ENCODE measurements around the gene TMCO4. TPM values are rescaled to one million over a fixed set of nuclear protein-coding genes. Genes with fewer than 3 reads are reported as not detected.

The TMCO4 gene
- total RNA-seq, 1 experiment from 2014 or later = 15.1 TPM

DNA sequence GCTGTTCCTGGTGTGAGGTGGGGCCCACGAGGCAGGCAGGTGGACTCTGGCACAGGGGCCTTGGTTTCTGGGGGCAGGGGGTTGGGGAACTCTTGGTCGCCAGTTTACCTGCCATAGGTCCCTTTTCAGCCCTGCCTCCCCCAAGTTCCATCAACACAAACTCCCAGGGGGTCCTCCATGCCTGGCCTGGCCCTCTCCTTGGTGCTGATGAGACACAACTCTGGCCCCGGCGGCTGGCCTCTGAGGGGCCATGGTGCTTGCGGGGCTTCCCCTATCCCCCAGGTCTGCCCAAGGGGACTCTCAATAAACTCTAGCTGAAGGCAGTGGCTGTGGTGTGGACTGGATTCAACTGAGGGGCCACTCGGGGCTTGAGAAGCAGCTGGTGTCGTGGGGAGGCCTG, 119.1 kb downstream of the TMCO4 start:
- no peaks in the 10 kb centered on the region for H3K27me3 ChIP-seq (replicated peaks; ENCODE audit: control insufficient read depth, insufficient read depth, low read length)
- TF ChIP-seq, protein P1, sequence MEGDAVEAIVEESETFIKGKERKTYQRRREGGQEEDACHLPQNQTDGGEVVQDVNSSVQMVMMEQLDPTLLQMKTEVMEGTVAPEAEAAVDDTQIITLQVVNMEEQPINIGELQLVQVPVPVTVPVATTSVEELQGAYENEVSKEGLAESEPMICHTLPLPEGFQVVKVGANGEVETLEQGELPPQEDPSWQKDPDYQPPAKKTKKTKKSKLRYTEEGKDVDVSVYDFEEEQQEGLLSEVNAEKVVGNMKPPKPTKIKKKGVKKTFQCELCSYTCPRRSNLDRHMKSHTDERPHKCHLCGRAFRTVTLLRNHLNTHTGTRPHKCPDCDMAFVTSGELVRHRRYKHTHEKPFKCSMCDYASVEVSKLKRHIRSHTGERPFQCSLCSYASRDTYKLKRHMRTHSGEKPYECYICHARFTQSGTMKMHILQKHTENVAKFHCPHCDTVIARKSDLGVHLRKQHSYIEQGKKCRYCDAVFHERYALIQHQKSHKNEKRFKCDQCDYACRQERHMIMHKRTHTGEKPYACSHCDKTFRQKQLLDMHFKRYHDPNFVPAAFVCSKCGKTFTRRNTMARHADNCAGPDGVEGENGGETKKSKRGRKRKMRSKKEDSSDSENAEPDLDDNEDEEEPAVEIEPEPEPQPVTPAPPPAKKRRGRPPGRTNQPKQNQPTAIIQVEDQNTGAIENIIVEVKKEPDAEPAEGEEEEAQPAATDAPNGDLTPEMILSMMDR (IDR thresholded peaks at IDR 0.05; ENCODE audit: insufficient read depth in 1 of 2, low read depth in 1 of 2, low read length in 1 of 2, severe bottlenecking in 1 of 2, unreplicated experiment in 1 of 2) = no peak
- intact Hi-C loops (cut with micrococcal nuclease; ENCODE audit: unreplicated experiment) = no loop called here
- H3K4me3 ChIP-seq (ENCODE audit: low read depth, low read length) = no peak overlapping the region
- CTCF ChIA-PET = no interaction called here
- no peaks in the 10 kb centered on the region for H3K36me3 Mint-ChIP-seq (ENCODE audit: insufficient read depth, unreplicated experiment)
- H3K4me1 ChIP-seq = no peaks in the 10 kb centered on the region
- POLR2A ChIA-PET = no interaction called here
- H3K4me3 Mint-ChIP-seq (ENCODE audit: unreplicated experiment) = no peak overlapping the region
- no peaks in the 10 kb centered on the region for H3K9me3 Mint-ChIP-seq (ENCODE audit: unreplicated experiment)
- no peaks in the 10 kb centered on the region for H3K27me3 Mint-ChIP-seq (ENCODE audit: insufficient read depth, unreplicated experiment)
- no peak for DNase-seq
- no TSS peak for BruUV-seq (replicated peaks)
- no peaks in the 10 kb centered on the region for H3K9me3 ChIP-seq
- H3K4me1 Mint-ChIP-seq (ENCODE audit: low read depth, unreplicated experiment) = no peaks in the 10 kb centered on the region
- H3K36me3 ChIP-seq (ENCODE audit: control insufficient read depth, insufficient read depth, low read length) = no peaks in the 10 kb centered on the region
- no peak overlapping the region for H3K27ac Mint-ChIP-seq (ENCODE audit: unreplicated experiment)

DNA sequence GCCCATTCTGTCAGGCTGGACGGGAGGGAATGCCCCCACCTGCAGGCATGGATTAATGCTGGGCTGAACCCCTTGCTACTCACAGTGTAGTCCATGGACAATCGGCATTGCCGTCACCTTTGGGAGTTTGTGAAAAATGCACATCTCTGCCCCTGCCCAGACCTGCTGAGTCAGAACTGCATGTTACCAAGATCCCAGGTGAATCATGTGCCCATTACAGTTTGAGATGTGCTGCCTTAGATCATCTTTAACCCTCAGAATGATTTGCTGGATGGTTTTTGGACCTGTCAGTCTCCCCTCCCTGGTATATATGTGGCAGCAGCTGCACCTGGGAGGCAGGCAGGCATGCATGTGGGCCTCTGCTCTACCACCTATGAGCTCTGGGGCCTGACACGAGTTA, 120.0 kb downstream of the TMCO4 start:
- H3K4me1 Mint-ChIP-seq (ENCODE audit: low read depth, unreplicated experiment) = no peaks in the 10 kb centered on the region
- Histone ChIP-seq H3K4me3 (ENCODE audit: low read depth, low read length) (no peak overlapping the region), H3K4me1 (no peaks in the 10 kb centered on the region), H3K27me3 (replicated peaks; ENCODE audit: control insufficient read depth, insufficient read depth, low read length) (no peaks in the 10 kb centered on the region), H3K9me3 (no peaks in the 10 kb centered on the region), H3K36me3 (ENCODE audit: control insufficient read depth, insufficient read depth, low read length) (no peaks in the 10 kb centered on the region)
- intact Hi-C loops (cut with micrococcal nuclease; ENCODE audit: unreplicated experiment) = no loop called here
- DNase-seq = no peak
- CTCF ChIA-PET = no interaction called here
- H3K4me3 Mint-ChIP-seq (ENCODE audit: unreplicated experiment) = no peak overlapping the region
- no peak overlapping the region for H3K27ac Mint-ChIP-seq (ENCODE audit: unreplicated experiment)
- POLR2A ChIA-PET = no interaction called here
- no peaks in the 10 kb centered on the region for H3K27me3 Mint-ChIP-seq (ENCODE audit: insufficient read depth, unreplicated experiment)
- TF ChIP-seq, protein P1 (IDR thresholded peaks at IDR 0.05; ENCODE audit: insufficient read depth in 1 of 2, low read depth in 1 of 2, low read length in 1 of 2, severe bottlenecking in 1 of 2, unreplicated experiment in 1 of 2) = no peak
- no peaks in the 10 kb centered on the region for H3K9me3 Mint-ChIP-seq (ENCODE audit: unreplicated experiment)
- no peaks in the 10 kb centered on the region for H3K36me3 Mint-ChIP-seq (ENCODE audit: insufficient read depth, unreplicated experiment)
- no TSS peak for BruUV-seq (replicated peaks)

DNA sequence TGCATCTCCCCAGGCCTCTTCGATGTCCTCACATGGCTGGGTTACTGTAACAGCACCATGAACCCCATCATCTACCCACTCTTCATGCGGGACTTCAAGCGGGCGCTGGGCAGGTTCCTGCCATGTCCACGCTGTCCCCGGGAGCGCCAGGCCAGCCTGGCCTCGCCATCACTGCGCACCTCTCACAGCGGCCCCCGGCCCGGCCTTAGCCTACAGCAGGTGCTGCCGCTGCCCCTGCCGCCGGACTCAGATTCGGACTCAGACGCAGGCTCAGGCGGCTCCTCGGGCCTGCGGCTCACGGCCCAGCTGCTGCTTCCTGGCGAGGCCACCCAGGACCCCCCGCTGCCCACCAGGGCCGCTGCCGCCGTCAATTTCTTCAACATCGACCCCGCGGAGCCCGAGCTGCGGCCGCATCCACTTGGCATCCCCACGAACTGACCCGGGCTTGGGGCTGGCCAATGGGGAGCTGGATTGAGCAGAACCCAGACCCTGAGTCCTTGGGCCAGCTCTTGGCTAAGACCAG, 120.7 kb downstream of the TMCO4 start:
- intact Hi-C loops (cut with micrococcal nuclease; ENCODE audit: unreplicated experiment) = no loop called here
- Mint-ChIP-seq H3K36me3 (ENCODE audit: insufficient read depth, unreplicated experiment) (no peaks in the 10 kb centered on the region), H3K4me3 (ENCODE audit: unreplicated experiment) (no peak overlapping the region), H3K27ac (ENCODE audit: unreplicated experiment) (no peak overlapping the region), H3K9me3 (ENCODE audit: unreplicated experiment) (no peaks in the 10 kb centered on the region), H3K27me3 (ENCODE audit: insufficient read depth, unreplicated experiment) (no peaks in the 10 kb centered on the region), H3K4me1 (ENCODE audit: low read depth, unreplicated experiment) (no peaks in the 10 kb centered on the region)
- Histone ChIP-seq H3K27me3 (replicated peaks; ENCODE audit: control insufficient read depth, insufficient read depth, low read length) (no peaks in the 10 kb centered on the region), H3K9me3 (no peaks in the 10 kb centered on the region), H3K36me3 (ENCODE audit: control insufficient read depth, insufficient read depth, low read length) (no peaks in the 10 kb centered on the region), H3K4me1 (no peaks in the 10 kb centered on the region), H3K4me3 (ENCODE audit: low read depth, low read length) (no peak overlapping the region)
- DNase-seq = no peak
- no TSS peak for BruUV-seq (replicated peaks)
- ChIA-PET CTCF (no interaction called here), POLR2A (no interaction called here)
- TF ChIP-seq, protein P1 (IDR thresholded peaks at IDR 0.05; ENCODE audit: insufficient read depth in 1 of 2, low read depth in 1 of 2, low read length in 1 of 2, severe bottlenecking in 1 of 2, unreplicated experiment in 1 of 2) = no peak
